HepG2 (cell line): Measurements from ENCODE around the gene TMEM14A. TPM values are rescaled to one million over a fixed set of nuclear protein-coding genes. Genes with fewer than 3 reads are reported as not detected.

Experiments
- ARID2 ChIP-seq: sonication (generic); formaldehyde crosslinking; IDR thresholded peaks from 2 replicates; pipeline ENCODE4 v1.8.1; 2022; ENCODE audit warnings: mild to moderate bottlenecking, missing genetic modification reagents, borderline replicate concordance
- EHMT2 ChIP-seq: fragments of 200-600 bp; sonication (generic); IDR thresholded peaks from 2 replicates; pipeline ENCODE4 v1.7.0; 2017; ENCODE audit warnings: antibody characterized with exemption, low read depth, low read length, borderline replicate concordance
- FOXP1 ChIP-seq, 2 experiments: fragments of 450-650 bp in 1 of 2; IDR thresholded peaks; 2 replicates each; pipeline ENCODE4 v1.6.1; 2017 to 2018; ENCODE audit warnings: antibody characterized with exemption in 1 of 2
- GABPB1 ChIP-seq: IDR thresholded peaks from 2 replicates; pipeline ENCODE4 v1.6.1; 2016; ENCODE audit warnings: mild to moderate bottlenecking, missing genetic modification reagents, moderate library complexity, missing compliant biosample characterization
- ISX ChIP-seq: sonication (generic); formaldehyde crosslinking; conservative IDR thresholded peaks from 2 replicates; pipeline ENCODE4 v1.5.0; 2020; ENCODE audit warnings: missing genetic modification reagents
- KAT8 ChIP-seq: IDR thresholded peaks from 2 replicates; pipeline ENCODE4 v1.6.1; 2016; ENCODE audit warnings: missing genetic modification reagents, missing compliant biosample characterization
- KDM3A ChIP-seq: IDR thresholded peaks from 2 replicates; pipeline ENCODE4 v1.6.1; 2018; ENCODE audit warnings: low read depth, missing compliant biosample characterization
- MED13 ChIP-seq: sonication (generic); formaldehyde crosslinking; IDR thresholded peaks from 2 replicates; pipeline ENCODE4 v1.5.0; 2020; ENCODE audit warnings: missing genetic modification reagents
- MEF2D ChIP-seq: sonication (generic); formaldehyde crosslinking; IDR thresholded peaks from 2 replicates; pipeline ENCODE4 v1.5.1; 2020; ENCODE audit warnings: mild to moderate bottlenecking, missing genetic modification reagents
- NCOR1 ChIP-seq: fragments of 200-600 bp; sonication (generic); IDR thresholded peaks from 2 replicates; pipeline ENCODE4 v1.7.0; 2017; ENCODE audit warnings: antibody characterized with exemption, low read length, borderline replicate concordance
- NFIC ChIP-seq: IDR thresholded peaks from 2 replicates; pipeline ENCODE4 v1.6.1; 2012; ENCODE audit warnings: mild to moderate bottlenecking, low read length, inconsistent platforms
- NFRKB ChIP-seq: fragments of 450-650 bp; IDR thresholded peaks from 2 replicates; pipeline ENCODE4 v1.6.1; 2017
- NRL ChIP-seq: sonication (generic); formaldehyde crosslinking; IDR thresholded peaks from 2 replicates; pipeline ENCODE4 v1.5.0; 2020; ENCODE audit warnings: missing genetic modification reagents, mild to moderate bottlenecking, moderate library complexity, borderline replicate concordance
- RELA ChIP-seq: sonication (generic); formaldehyde crosslinking; IDR thresholded peaks from 2 replicates; pipeline ENCODE4 v1.4.0; 2020; ENCODE audit warnings: missing genetic modification reagents
- RFX3 ChIP-seq: IDR thresholded peaks from 2 replicates; pipeline ENCODE4 v1.6.1; 2016; ENCODE audit warnings: missing biosample characterization, missing genetic modification reagents
- ZBTB8A ChIP-seq: sonication (generic); formaldehyde crosslinking; IDR thresholded peaks from 2 replicates; pipeline ENCODE4 v1.4.0; 2020; ENCODE audit warnings: mild to moderate bottlenecking, low read depth, missing genetic modification reagents, borderline replicate concordance
- ZNF136 ChIP-seq: sonication (generic); formaldehyde crosslinking; IDR thresholded peaks from 2 replicates; pipeline ENCODE4 v1.8.1; 2022; ENCODE audit warnings: low read depth, mild to moderate bottlenecking, moderate library complexity, missing genetic modification reagents
- ZNF446 ChIP-seq: sonication (generic); formaldehyde crosslinking; IDR thresholded peaks from 2 replicates; pipeline ENCODE4 v1.5.0; 2020; ENCODE audit warnings: mild to moderate bottlenecking, missing genetic modification reagents
- ZNF543 ChIP-seq: sonication (generic); formaldehyde crosslinking; IDR thresholded peaks from 2 replicates; pipeline ENCODE4 v1.4.0; 2020; ENCODE audit warnings: mild to moderate bottlenecking, missing genetic modification reagents
- ZNF614 ChIP-seq: IDR thresholded peaks from 2 replicates; pipeline ENCODE4 v1.6.1; 2018; ENCODE audit warnings: missing biosample characterization, missing genetic modification reagents, inconsistent platforms, borderline replicate concordance
- ZNF674 ChIP-seq: sonication (generic); formaldehyde crosslinking; IDR thresholded peaks from 2 replicates; pipeline ENCODE4 v1.5.0; 2020; ENCODE audit warnings: low read depth, mild to moderate bottlenecking, missing genetic modification reagents
- ZNF75D ChIP-seq: sonication (generic); formaldehyde crosslinking; IDR thresholded peaks from 2 replicates; pipeline ENCODE4 v1.8.1; 2023; ENCODE audit warnings: missing genetic modification reagents, mild to moderate bottlenecking, borderline replicate concordance
- ZNF891 ChIP-seq: sonication (generic); formaldehyde crosslinking; IDR thresholded peaks from 2 replicates; pipeline ENCODE4 v1.5.0; 2020; ENCODE audit warnings: mild to moderate bottlenecking, missing genetic modification reagents
- polyA plus RNA-seq, 8 experiments: library from polyadenylated mRNA; depleted of rRNA in 3 of 8; stranded (reverse) in 7 of 8; unstranded in 1 of 8; fragments of >200 nt; fragmentation: Illumina TruSeq in 4 of 8; extraction: Trizol in 4 of 8; gene quantifications; 2 replicates each; pipeline versions ENCODE4 v1.2.1 to v1.2.3, GENCODE V29; 2011 to 2016; ENCODE audit warnings: low read depth in 4 of 8, missing spikeins in 1 of 8, mixed read lengths in 1 of 8; ENCODE audit not compliant: insufficient read depth in 1 of 8
- total RNA-seq, 5 experiments: library from RNA; depleted of rRNA; stranded (reverse); fragments of >200 nt; fragmentation: Illumina TruSeq; extraction: Trizol; gene quantifications; 2 replicates each; pipeline ENCODE4 v1.2.3, GENCODE V29; 2016; ENCODE audit warnings: low read depth in 1 of 5
- TF ChIP-seq, protein P1 (sequence below): IDR thresholded peaks from 2 replicates; pipeline ENCODE4 v1.6.1; 2016; ENCODE audit warnings: low read depth, control low read depth
- TF ChIP-seq, protein P2 (sequence below): sonication (generic); formaldehyde crosslinking; IDR thresholded peaks from 2 replicates; pipeline ENCODE4 v1.4.0; 2020; ENCODE audit warnings: mild to moderate bottlenecking, missing genetic modification reagents, borderline replicate concordance
- TF ChIP-seq, protein P3 (sequence below): IDR thresholded peaks from 2 replicates; pipeline ENCODE4 v1.6.1; 2016

TMEM14A gene
- total and polyA plus RNA-seq, 2 of the 13 experiments (the other 11 are each of a cell fraction or from before 2014, with no cell fraction given): 24.6 to 73.7 TPM

DNA sequence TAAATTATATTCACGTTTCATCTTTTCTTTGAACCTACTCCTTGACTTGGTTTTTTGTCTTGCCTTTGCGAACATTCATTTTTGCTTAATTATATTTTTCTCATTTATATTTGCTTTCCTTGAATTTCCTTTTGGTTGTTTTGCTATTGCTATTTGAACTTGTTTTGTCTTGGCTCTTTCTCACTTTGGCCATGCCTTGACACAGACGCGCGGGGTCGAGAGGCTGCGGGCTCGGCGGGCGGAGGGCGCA, 7.1 kb upstream of the TMEM14A start (continued):
- TF ChIP-seq, protein P1, sequence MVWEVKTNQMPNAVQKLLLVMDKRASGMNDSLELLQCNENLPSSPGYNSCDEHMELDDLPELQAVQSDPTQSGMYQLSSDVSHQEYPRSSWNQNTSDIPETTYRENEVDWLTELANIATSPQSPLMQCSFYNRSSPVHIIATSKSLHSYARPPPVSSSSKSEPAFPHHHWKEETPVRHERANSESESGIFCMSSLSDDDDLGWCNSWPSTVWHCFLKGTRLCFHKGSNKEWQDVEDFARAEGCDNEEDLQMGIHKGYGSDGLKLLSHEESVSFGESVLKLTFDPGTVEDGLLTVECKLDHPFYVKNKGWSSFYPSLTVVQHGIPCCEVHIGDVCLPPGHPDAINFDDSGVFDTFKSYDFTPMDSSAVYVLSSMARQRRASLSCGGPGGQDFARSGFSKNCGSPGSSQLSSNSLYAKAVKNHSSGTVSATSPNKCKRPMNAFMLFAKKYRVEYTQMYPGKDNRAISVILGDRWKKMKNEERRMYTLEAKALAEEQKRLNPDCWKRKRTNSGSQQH (CRISPR knock-in tag): no peak
- TF ChIP-seq KAT8 (CRISPR knock-in tag) (no peak), ZNF446 (CRISPR knock-in tag) (0 out of 2 replicates have a peak, but pooled peaks have one; percentile 18), RFX3 (CRISPR knock-in tag) (peak; percentile 25; the same call in 1 of the 2 replicates), ZNF75D (CRISPR knock-in tag) (no peak), MED13 (CRISPR knock-in tag) (no peak; the same call in 1 of the 2 replicates), GABPB1 (no peak), NCOR1 (peak; percentile 29; the same call in 1 of the 2 replicates), NRL (CRISPR knock-in tag) (no peak), MEF2D (peak; percentile 1; the same call in 1 of the 2 replicates), ISX (CRISPR knock-in tag) (no peak), ZNF136 (CRISPR knock-in tag) (no peak), ZBTB8A (CRISPR knock-in tag) (0 out of 2 replicates have a peak, but pooled peaks have one; percentile 53), ZNF674 (CRISPR knock-in tag) (no peak), ZNF614 (CRISPR knock-in tag) (no peak), ARID2 (CRISPR knock-in tag) (no peak), ZNF891 (CRISPR knock-in tag) (no peak), FOXP1 (IDR thresholded peaks at IDR 0.05) (no peak), FOXP1 (CRISPR knock-in tag; IDR thresholded peaks at IDR 0.05) (no peak), EHMT2 (0 out of 2 replicates have a peak, but pooled peaks have one; percentile 58), NFIC (peak; percentile 51; the same call in 1 of the 2 replicates), NFRKB (no peak), ZNF543 (peak; percentile 90; the same call in 1 of the 2 replicates), RELA (CRISPR knock-in tag) (0 out of 2 replicates have a peak, but pooled peaks have one; percentile 16), KDM3A (0 out of 2 replicates have a peak, but pooled peaks have one; percentile 71)
- TF ChIP-seq, protein P2, sequence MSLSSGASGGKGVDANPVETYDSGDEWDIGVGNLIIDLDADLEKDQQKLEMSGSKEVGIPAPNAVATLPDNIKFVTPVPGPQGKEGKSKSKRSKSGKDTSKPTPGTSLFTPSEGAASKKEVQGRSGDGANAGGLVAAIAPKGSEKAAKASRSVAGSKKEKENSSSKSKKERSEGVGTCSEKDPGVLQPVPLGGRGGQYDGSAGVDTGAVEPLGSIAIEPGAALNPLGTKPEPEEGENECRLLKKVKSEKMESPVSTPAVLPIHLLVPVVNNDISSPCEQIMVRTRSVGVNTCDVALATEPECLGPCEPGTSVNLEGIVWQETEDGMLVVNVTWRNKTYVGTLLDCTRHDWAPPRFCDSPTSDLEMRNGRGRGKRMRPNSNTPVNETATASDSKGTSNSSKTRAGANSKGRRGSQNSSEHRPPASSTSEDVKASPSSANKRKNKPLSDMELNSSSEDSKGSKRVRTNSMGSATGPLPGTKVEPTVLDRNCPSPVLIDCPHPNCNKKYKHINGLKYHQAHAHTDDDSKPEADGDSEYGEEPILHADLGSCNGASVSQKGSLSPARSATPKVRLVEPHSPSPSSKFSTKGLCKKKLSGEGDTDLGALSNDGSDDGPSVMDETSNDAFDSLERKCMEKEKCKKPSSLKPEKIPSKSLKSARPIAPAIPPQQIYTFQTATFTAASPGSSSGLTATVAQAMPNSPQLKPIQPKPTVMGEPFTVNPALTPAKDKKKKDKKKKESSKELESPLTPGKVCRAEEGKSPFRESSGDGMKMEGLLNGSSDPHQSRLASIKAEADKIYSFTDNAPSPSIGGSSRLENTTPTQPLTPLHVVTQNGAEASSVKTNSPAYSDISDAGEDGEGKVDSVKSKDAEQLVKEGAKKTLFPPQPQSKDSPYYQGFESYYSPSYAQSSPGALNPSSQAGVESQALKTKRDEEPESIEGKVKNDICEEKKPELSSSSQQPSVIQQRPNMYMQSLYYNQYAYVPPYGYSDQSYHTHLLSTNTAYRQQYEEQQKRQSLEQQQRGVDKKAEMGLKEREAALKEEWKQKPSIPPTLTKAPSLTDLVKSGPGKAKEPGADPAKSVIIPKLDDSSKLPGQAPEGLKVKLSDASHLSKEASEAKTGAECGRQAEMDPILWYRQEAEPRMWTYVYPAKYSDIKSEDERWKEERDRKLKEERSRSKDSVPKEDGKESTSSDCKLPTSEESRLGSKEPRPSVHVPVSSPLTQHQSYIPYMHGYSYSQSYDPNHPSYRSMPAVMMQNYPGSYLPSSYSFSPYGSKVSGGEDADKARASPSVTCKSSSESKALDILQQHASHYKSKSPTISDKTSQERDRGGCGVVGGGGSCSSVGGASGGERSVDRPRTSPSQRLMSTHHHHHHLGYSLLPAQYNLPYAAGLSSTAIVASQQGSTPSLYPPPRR (CRISPR knock-in tag): peak; percentile 43; the same call in 1 of the 2 replicates
- TF ChIP-seq, protein P3, sequence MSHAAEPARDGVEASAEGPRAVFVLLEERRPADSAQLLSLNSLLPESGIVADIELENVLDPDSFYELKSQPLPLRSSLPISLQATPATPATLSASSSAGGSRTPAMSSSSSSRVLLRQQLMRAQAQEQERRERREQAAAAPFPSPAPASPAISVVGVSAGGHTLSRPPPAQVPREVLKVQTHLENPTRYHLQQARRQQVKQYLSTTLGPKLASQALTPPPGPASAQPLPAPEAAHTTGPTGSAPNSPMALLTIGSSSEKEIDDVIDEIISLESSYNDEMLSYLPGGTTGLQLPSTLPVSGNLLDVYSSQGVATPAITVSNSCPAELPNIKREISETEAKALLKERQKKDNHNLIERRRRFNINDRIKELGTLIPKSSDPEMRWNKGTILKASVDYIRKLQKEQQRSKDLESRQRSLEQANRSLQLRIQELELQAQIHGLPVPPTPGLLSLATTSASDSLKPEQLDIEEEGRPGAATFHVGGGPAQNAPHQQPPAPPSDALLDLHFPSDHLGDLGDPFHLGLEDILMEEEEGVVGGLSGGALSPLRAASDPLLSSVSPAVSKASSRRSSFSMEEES (CRISPR knock-in tag): no peak
